ENCODE data around the gene ZC3H6.
"Not testable (repeated sequence)": the region's sequence is repeated elsewhere in the genome, so short reads cannot be mapped to it uniquely, and the experiment has no call there.

ZC3H6 gene

GRCh38 chr2:112275887-112276773 is 733 bp downstream of the ZC3H6 start:
- peak; percentile 70 for DNase-seq (ENCODE audit: low spot score)

- no peak for DNase-seq (ENCODE audit: low spot score)
Observed at GRCh38 chr2:112276954-112277353, 1.6 kb downstream of the ZC3H6 start.

DNA sequence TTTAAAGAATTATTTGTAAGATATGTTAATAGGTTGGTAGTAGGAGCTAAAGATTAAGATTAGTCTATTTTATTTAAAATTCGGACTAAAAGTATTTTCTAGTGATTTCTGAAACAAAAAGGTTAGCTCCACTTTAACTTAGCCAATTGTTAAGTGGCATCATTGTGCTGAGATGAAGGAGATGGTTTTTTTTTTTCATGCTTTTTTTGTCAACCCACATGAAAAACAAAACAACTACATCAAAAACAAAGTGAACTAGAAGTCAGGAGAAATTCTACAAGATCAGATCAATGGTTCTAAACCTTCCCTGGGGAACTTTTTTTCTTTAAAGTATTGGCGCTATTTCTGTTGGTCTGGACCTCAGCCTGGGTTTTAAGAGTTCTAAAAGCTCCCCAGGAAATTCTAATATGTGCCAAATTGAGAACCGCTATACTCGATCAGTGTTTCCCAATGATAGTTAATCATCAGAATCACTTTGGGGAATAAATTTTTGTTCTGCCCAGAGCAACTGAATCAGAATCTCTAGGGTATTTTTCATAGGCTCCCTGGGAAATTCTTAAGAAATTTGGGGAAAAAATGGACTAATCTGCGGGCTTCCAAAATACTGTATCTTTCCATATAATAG is 2.3 kb downstream of the ZC3H6 start:
- DNase-seq (ENCODE audit: low spot score) = no peak

DNA sequence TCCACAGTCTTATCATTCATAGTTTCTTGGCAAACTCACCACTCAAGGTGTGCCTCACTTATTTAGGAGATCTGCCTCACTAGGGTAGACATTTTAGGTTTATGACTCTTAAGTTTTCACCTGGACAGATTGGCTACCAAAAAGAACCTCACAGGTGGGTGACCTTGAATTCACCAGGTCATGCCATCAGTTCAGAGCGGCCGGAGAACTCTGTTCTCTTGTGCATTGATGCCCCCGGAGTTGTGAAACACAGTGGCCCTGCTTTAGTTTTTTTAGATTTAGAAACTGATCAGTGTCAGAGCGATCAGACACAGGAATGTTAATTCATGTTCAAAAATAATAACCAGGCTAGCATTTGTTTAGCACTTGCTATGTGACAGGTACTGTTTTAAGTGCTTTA is 6.7 kb downstream of the ZC3H6 start:
- not testable (repeated sequence) for DNase-seq (ENCODE audit: low spot score)

DNA sequence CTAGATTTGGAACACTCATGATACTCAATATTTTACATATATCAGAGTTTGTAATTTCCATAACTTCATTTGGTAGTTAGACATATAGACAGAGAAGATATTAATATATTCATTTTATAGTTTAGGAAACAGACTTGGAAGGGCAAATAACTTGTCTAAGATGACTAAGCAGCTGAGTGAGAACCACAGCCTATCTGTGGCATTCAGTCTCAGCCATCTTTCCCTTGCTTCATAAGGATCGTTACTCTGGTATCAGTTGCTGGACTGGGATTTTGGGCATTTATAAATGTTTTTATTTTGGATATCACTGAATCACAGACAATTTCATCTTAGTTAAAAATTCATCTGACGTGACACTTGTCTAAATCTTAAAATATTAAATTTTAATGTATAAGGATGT is 8.1 kb downstream of the ZC3H6 start:
- not testable (repeated sequence) for DNase-seq (ENCODE audit: low spot score)

DNA sequence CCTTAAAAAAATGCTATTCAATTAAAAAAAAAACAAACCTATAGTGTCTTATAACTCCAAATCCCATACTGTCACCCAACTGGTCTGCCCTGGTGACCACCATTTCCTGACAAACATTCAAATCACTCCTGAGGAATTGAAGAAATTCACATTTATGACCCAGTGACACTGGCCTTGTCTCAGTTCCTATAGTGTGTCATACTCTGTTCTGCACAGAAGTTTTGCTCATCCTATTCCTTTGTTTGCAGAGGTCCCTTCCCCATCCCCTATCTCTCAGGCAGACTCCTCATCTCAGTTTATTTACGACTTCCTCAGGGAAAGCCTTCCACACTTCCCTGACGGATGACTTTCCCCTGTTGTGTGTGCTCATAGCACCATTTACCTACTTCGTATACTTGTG is 14.7 kb downstream of the ZC3H6 start:
- no peak for DNase-seq (ENCODE audit: low spot score)

DNA sequence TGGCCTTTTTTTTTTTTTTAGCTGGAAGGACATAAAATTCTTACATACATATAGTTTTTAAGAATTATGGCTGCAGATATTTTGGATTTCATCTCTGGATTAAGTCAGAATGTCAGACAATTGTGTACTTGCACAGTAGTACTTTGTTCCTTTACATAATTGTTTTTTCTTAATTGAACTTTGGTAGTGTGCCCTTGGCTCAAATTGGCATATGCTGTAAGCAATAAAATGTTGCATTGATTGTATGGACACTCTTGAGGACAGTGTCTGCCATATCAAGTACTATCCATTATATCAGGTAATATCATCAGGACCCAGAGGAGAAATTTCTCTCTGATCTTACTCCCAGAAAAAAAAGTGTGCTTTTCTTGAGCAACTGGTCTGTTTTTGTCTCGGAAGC is 15.3 kb downstream of the ZC3H6 start:
- DNase-seq (ENCODE audit: low spot score) = no peak

DNA sequence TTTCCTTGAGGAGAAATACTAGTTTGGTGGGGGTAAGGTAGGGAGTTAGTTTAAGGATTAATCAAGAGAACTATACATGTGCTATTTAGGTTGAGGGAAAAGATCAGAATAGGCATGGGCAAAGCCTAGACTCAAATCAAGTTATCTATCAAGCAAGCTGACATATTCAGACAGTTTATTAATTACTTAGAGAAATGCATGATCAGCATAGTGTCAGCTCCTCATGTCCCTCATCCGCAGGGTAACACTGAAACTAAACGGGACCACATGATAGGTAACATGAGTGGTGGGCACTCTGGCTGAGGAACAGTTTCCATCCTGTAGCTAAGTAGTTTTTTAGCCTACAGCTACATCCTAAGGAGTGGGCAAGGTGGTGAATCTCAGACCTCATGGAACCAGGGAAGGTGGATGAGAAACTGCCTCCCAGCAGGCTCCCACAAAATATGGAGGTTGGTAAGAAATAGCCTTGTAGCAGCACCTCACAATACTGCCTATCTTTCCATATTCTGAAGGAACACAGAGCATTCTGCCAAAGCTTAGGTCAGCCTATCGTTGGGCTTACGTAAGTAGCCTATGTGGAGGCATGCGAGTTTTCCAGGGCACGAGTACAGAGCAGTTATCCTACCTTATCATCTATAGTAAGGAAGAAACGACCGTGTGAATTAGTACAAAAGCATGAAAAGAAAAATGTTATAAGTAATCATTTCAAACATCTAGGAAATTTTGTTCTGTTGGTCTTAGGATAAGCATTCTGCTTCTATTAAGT is 18.4 kb downstream of the ZC3H6 start:
- DNase-seq (ENCODE audit: low spot score) = no peak

- DNase-seq (ENCODE audit: low spot score) = no peak
Observed at GRCh38 chr2:112295407-112296078, 20.1 kb downstream of the ZC3H6 start.

GRCh38 chr2:112296407-112296806 is 21.0 kb downstream of the ZC3H6 start:
- DNase-seq (ENCODE audit: low spot score) = no peak

- no peak for DNase-seq (ENCODE audit: low spot score)
Observed at GRCh38 chr2:112301171-112301584, 25.8 kb downstream of the ZC3H6 start.

- no peak for DNase-seq (ENCODE audit: low spot score)
Observed at GRCh38 chr2:112301973-112302372, 26.6 kb downstream of the ZC3H6 start.

DNA sequence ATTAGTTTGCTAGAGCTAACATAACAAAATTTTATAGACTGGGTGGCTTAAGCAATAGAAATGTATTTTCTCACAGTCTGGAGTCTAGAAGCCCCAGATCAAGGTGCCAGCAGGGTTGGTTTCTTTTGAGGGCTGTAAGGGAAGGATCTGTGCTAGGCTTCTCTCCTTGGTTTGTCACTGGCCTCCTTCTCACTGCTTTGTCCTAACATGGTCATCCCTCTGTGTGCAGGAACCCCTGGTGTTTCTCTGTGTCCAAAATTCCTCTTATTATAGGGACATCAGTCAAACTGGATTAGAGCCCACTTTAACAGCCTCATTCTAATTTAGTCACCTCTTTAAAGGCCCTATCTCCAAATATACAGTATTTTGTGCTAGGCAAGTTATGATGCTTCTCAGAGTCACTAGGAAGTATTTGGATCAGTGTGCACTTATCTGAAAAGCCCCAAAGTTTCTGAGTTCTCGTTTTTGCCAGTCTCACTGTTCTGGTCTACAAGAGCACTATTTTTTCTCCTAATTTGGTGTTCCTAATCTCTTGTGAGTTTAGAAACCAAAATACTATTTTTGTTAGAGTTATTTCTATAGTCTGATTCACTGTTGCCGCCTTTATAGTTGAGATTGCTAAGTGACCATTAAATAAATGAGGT is 29.0 kb downstream of the ZC3H6 start:
- no peak for DNase-seq (ENCODE audit: low spot score)

DNA sequence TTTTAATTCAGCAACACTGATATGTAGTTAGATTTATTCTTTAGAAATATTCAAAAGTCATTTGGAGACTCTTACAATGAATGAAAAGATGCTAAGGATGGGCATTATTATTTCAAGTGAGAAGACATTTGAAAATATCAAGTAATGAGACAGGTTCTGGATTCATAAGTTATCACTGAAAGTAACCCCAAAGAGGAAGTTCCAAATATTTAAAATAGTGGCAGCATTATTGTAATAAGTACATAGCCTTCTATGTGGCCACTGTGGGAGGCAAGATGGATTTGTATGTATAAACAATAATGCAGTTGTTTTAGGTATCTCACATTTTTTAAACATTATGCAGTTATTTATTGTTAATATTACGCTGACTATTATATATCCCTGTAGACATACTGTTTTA is 29.7 kb downstream of the ZC3H6 start:
- no peak for DNase-seq (ENCODE audit: low spot score)

- no peak for DNase-seq (ENCODE audit: low spot score)
Observed at GRCh38 chr2:112310906-112311305, 35.5 kb downstream of the ZC3H6 start.

DNA sequence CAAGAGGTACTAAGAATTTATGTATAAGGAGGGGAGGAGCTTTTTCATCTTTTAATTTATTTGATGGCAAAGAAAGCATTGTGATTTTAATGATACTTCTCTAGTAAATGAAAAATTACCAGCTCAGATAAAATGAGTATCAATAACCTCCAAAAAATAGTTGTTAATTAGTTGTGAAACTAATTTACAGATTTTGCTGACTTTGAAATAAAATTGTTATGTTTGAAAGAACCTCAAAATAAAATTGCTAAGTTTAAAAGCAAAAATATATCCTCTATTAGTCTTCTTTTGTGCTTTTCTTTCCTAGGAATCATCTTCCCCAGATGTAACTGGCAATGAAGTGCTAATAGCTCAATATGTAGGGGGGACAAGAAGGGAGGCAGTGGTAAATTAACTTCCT is 36.5 kb downstream of the ZC3H6 start:
- no peak for DNase-seq (ENCODE audit: low spot score)

DNA sequence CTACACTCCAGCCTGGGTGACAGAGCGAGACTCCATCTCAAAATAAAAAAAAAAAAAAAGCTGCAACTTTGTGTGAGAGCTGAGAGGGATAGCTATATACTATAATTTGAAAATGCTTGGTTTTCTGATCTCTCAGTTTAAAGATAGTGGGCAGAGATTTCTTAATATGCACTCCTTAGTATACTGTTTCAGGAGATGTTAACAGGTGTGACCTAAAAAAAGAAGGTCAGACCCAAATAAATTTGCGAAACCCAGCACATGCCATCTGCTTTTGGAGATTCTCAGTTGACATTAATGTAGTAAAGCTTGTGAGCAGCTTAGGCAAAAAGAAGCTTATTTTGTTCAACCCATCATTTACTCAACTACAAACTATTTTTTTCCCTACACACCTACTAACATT is 37.4 kb downstream of the ZC3H6 start:
- DNase-seq (ENCODE audit: low spot score) = no peak

- DNase-seq (ENCODE audit: low spot score) = no peak
Observed at GRCh38 chr2:112314856-112315255, 39.5 kb downstream of the ZC3H6 start.

- DNase-seq (ENCODE audit: low spot score) = no peak
Observed at GRCh38 chr2:112317303-112318158, 42.1 kb downstream of the ZC3H6 start.

DNA sequence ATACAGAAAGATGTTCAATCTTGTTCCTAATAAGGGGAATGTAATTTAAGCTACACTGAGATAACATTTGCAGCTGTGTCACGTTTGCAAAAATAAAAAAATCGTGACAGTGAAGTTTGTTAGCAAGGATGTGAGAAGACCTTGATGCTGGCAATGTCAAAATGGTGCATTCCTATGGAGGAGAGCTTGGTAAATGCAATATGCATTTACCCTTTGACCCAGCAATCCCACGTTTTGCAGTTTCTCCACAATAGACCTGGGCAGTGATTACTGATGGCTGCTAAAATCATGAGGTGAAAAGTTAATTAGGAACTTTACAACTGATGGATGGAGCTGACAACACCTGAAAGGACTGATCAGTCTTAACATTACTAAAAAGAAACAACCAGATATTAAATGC is 43.1 kb downstream of the ZC3H6 start:
- DNase-seq (ENCODE audit: low spot score) = no peak

Data from CD4-positive, alpha-beta T cell treated with Interleukin-6 at 100 ng/mL for 8 hours (primary cell).